KMS-11 (cell line): ENCODE measurements around the gene ASF1A.
A peak's percentile ranks its signal among the peaks of the same experiment; 100 is the strongest.

Experiments used
- H2AFZ ChIP-seq: fragments of 200-600 bp; sonication (generic); 2 replicates; pipeline ENCODE4 v1.6.1; 2016; ENCODE audit warnings: antibody characterized with exemption, mixed run types, low read depth
- H3K27ac ChIP-seq: fragments of 200-600 bp; sonication (generic); 2 replicates; pipeline ENCODE4 v1.6.1; 2016; ENCODE audit warnings: mild to moderate bottlenecking, mixed run types
- H3K27me3 ChIP-seq: fragments of 200-600 bp; sonication (generic); 2 replicates; pipeline ENCODE4 v1.6.1; 2017; ENCODE audit warnings: mild to moderate bottlenecking, low read depth, mixed run types, moderate library complexity; ENCODE audit not compliant: insufficient read depth
- H3K36me3 ChIP-seq: fragments of 200-600 bp; sonication (generic); 2 replicates; pipeline ENCODE4 v1.6.1; 2017; ENCODE audit warnings: mild to moderate bottlenecking, mixed run types; ENCODE audit not compliant: insufficient read depth
- H3K4me1 ChIP-seq: fragments of 200-600 bp; sonication (generic); 2 replicates; pipeline ENCODE4 v1.6.1; 2016; ENCODE audit warnings: mild to moderate bottlenecking, low read depth, mixed run types; ENCODE audit not compliant: poor library complexity, severe bottlenecking
- H3K4me2 ChIP-seq: fragments of 200-600 bp; sonication (generic); 2 replicates; pipeline ENCODE4 v1.7.0; 2016; ENCODE audit warnings: mild to moderate bottlenecking, mixed run types
- H3K4me3 ChIP-seq: fragments of 200-600 bp; sonication (generic); IDR thresholded peaks from 2 replicates; pipeline ENCODE4 v1.6.1; 2017; ENCODE audit warnings: low read depth, low read length, mixed read lengths; ENCODE audit not compliant: insufficient read depth
- H3K79me2 ChIP-seq: fragments of 200-600 bp; sonication (generic); 2 replicates; pipeline ENCODE4 v1.6.1; 2016; ENCODE audit warnings: low read depth, mixed run types; ENCODE audit not compliant: insufficient read depth
- H3K9ac ChIP-seq: fragments of 200-600 bp; sonication (generic); 2 replicates; pipeline ENCODE4 v1.6.1; 2016; ENCODE audit warnings: mild to moderate bottlenecking, mixed run types
- H4K20me1 ChIP-seq: fragments of 200-600 bp; sonication (generic); 2 replicates; pipeline ENCODE4 v1.6.1; 2016; ENCODE audit warnings: mild to moderate bottlenecking, mixed run types; ENCODE audit not compliant: insufficient read depth
- CTCF ChIP-seq: fragments of 200-600 bp; sonication (generic); conservative IDR thresholded peaks from 2 replicates; pipeline ENCODE4 v1.6.1; 2017; ENCODE audit warnings: low read depth, mild to moderate bottlenecking, antibody characterized with exemption, low read length, moderate library complexity, mixed read lengths

The ASF1A gene

GRCh38 chr6:118893807-118894424, at the start of gene ASF1A:
Gene ASF1A, plus strand, starts transcription at chr6:118894152. Its CDS starts 262 bp downstream, at chr6:118894414.
- H4K20me1 ChIP-seq = no peaks in the 10 kb centered on the region
- no peak within 1 kb of the TSS for H3K4me3 ChIP-seq
- H3K36me3 ChIP-seq = no peaks in the 10 kb centered on the region
- H3K27me3 ChIP-seq = no peaks in the 10 kb centered on the region
- H3K79me2 ChIP-seq = peaks cover 47% of the 10 kb centered on the region
- H3K4me2 ChIP-seq = peak within 1 kb of the TSS; percentile 61
- H2AFZ ChIP-seq = peak within 1 kb of the TSS; percentile 50
- H3K9ac ChIP-seq = peak within 1 kb of the TSS; percentile 94
- peak within 1 kb of the TSS; percentile 91 for H3K27ac ChIP-seq
- TF ChIP-seq CTCF = peak; percentile 20; the same call in 1 of the 2 replicates
- H3K4me1 ChIP-seq = peaks cover 40% of the 10 kb centered on the region

- no peaks in the 10 kb centered on the region for H3K79me2 ChIP-seq
- H3K9ac ChIP-seq = no peak overlapping the region
- H3K27me3 ChIP-seq = no peaks in the 10 kb centered on the region
- H3K4me2 ChIP-seq = no peak overlapping the region
- H3K27ac ChIP-seq = no peak overlapping the region
- H3K4me3 ChIP-seq = no peak overlapping the region
- H2AFZ ChIP-seq = no peak overlapping the region
- no peaks in the 10 kb centered on the region for H4K20me1 ChIP-seq
- no peak for TF ChIP-seq CTCF
- no peaks in the 10 kb centered on the region for H3K4me1 ChIP-seq
- H3K36me3 ChIP-seq = no peaks in the 10 kb centered on the region
Measured at GRCh38 chr6:118844915-118845314, 49.0 kb upstream of the ASF1A start.

GRCh38 chr6:118853408-118853807, 40.5 kb upstream of the ASF1A start:
- H3K4me1 ChIP-seq = no peaks in the 10 kb centered on the region
- H3K36me3 ChIP-seq = no peaks in the 10 kb centered on the region
- no peak overlapping the region for H3K4me2 ChIP-seq
- H3K27me3 ChIP-seq = no peaks in the 10 kb centered on the region
- no peak for TF ChIP-seq CTCF
- H3K9ac ChIP-seq = no peak overlapping the region
- H4K20me1 ChIP-seq = no peaks in the 10 kb centered on the region
- H3K27ac ChIP-seq = no peak overlapping the region
- no peak overlapping the region for H2AFZ ChIP-seq
- no peaks in the 10 kb centered on the region for H3K79me2 ChIP-seq
- no peak overlapping the region for H3K4me3 ChIP-seq

- H3K27me3 ChIP-seq = no peaks in the 10 kb centered on the region
- H2AFZ ChIP-seq = no peak overlapping the region
- no peak overlapping the region for H3K27ac ChIP-seq
- no peak overlapping the region for H3K4me3 ChIP-seq
- no peak for TF ChIP-seq CTCF
- no peaks in the 10 kb centered on the region for H3K36me3 ChIP-seq
- H3K79me2 ChIP-seq = no peaks in the 10 kb centered on the region
- no peak overlapping the region for H3K4me2 ChIP-seq
- no peaks in the 10 kb centered on the region for H3K4me1 ChIP-seq
- no peak overlapping the region for H3K9ac ChIP-seq
- H4K20me1 ChIP-seq = no peaks in the 10 kb centered on the region
Measured at GRCh38 chr6:118856301-118856700, 37.7 kb upstream of the ASF1A start.
